Mammary epithelial cell (primary cell): Measurements from ENCODE around the gene TMCC1.
A peak's percentile ranks its signal among the peaks of the same experiment; 100 is the strongest.

Source experiments
- EZH2 ChIP-seq: IDR thresholded peaks from 2 replicates; pipeline ENCODE4 v1.6.1; 2012; ENCODE audit warnings: low read length, inconsistent platforms, borderline replicate concordance
- TF ChIP-seq, protein P1 (sequence below), 2 donors: IDR thresholded peaks in 1 of 2; conservative IDR thresholded peaks in 1 of 2; 2 replicates each; pipeline ENCODE4 v1.5.1; 2011 to 2012; ENCODE audit warnings: inconsistent platforms in 2 of 2, low read length in 2 of 2, mild to moderate bottlenecking in 2 of 2, control low read depth in 1 of 2, low read depth in 1 of 2; ENCODE audit not compliant: insufficient read depth in 1 of 2; ENCODE audit errors: extremely low read depth in 1 of 2

DNA sequence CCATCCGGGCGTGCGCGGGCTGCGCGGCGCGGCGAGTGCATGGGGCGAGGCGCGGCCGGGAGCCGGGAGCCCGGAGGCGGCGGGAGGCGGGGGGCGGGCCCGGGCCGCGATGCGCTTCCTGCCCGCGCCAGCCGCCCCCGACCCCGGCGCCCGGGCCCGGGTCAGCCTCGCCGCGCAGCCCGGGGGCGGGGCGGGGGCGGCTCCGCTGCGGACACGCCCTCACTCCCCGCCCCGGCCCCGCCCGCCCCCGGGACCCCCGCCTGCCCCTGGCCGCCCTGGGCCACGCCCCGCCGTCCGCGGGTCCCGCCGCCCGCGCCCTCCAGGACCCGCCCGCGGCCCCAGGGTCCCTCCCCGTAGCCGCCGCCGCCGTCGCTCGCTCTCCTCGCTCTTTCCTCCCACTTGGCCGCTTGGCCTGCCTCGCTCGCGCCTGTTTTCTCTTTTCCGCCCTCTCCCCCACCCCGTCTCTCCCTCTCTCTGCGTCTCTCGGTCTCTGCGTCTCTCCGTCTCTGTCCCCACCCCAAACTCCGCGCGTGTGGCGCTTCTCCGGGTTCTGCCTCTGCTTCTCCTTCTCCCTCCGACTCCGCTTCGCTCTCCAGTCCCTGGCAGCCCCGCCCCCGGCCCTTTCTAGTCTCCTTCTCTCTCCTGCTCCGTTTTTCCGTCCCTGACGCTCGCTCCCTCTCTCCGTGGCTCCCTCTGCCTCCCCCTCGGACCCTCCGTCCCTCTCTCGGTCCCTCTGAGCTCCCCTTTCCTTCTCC, 286.7 kb downstream of the TMCC1 start, which contains the start of gene PLXND1:
- peak; percentile 27 for TF ChIP-seq EZH2
- TF ChIP-seq, protein P1, sequence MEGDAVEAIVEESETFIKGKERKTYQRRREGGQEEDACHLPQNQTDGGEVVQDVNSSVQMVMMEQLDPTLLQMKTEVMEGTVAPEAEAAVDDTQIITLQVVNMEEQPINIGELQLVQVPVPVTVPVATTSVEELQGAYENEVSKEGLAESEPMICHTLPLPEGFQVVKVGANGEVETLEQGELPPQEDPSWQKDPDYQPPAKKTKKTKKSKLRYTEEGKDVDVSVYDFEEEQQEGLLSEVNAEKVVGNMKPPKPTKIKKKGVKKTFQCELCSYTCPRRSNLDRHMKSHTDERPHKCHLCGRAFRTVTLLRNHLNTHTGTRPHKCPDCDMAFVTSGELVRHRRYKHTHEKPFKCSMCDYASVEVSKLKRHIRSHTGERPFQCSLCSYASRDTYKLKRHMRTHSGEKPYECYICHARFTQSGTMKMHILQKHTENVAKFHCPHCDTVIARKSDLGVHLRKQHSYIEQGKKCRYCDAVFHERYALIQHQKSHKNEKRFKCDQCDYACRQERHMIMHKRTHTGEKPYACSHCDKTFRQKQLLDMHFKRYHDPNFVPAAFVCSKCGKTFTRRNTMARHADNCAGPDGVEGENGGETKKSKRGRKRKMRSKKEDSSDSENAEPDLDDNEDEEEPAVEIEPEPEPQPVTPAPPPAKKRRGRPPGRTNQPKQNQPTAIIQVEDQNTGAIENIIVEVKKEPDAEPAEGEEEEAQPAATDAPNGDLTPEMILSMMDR (conservative IDR thresholded peaks at IDR 0.05 in 1 of 2, IDR thresholded peaks at IDR 0.05 in 1 of 2; ENCODE audit: extremely low read depth in 1 of 2, insufficient read depth in 1 of 2, low read depth in 1 of 2, low read length in 2 of 2): no peak
